ENCODE results near the gene NEIL1.

NEIL1 gene

DNA sequence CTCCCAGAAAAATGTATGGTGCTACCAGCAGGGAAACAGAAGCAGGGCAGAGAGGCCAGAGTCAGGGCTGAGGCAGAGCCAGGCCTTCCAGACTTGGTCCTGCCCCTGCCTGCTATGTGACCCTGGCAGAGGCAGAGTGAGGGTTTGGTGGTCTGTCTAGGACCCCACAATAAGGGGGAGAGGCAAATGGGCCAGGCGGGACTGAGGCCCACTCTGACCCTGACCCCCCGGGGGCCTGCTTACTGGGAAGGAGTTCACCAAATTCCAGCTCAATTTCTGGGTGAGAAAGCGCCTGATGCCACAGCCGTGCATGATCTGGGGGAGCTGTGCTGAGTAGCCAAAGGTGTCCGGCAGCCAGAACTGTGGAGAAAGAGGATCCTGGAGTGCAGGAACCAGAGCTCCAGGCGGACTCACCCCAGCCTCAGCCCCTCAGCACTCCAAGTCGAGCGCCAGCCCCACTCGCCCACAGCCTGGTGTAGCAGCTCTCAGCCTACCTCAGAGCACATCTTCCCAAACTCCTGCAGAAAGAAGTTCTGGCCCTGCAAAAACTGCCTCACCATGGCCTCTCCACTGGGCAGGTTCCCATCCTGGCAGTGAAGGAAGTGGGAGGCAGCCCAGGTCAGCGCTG lies 14.6 kb downstream of the NEIL1 start:
- Histone ChIP-seq H2BK12ac (ENCODE audit: low read length in 2 of 2) (no peak overlapping the region), H3K27me3 (ENCODE audit: control insufficient read depth in 1 of 2, insufficient read depth in 1 of 2, low read length in 2 of 2) (no peaks in the 10 kb centered on the region), H3K4ac (ENCODE audit: low read depth in 1 of 2, low read length in 2 of 2) (no peak overlapping the region), H3K9me3 (ENCODE audit: control insufficient read depth, low read length) (no peaks in the 10 kb centered on the region), H3K27ac (ENCODE audit: low read length, poor library complexity, severe bottlenecking) (no peak overlapping the region), H3K14ac (ENCODE audit: low read length in 2 of 2) (no peak overlapping the region), H3K36me3 (ENCODE audit: control insufficient read depth in 1 of 2, insufficient read depth in 2 of 2, low read depth in 1 of 2, low read length in 2 of 2) (peaks cover 84 to 85% of the 10 kb centered on the region in 2 experiments), H2BK15ac (ENCODE audit: low read depth, poor library complexity, severe bottlenecking) (no peak overlapping the region), H2BK5ac (ENCODE audit: low read depth, low read length, poor library complexity, severe bottlenecking) (no peak overlapping the region), H3K79me1 (replicated peaks; ENCODE audit: low read length, poor library complexity, severe bottlenecking) (peaks cover 27% of the 10 kb centered on the region), H3K4me2 (ENCODE audit: low read length, poor library complexity, severe bottlenecking) (no peak overlapping the region), H4K91ac (ENCODE audit: low read length) (no peak overlapping the region), H2BK120ac (ENCODE audit: low read depth, low read length) (no peak overlapping the region), H3K9ac (ENCODE audit: low read length) (no peak overlapping the region), H2AK5ac (ENCODE audit: low read length, severe bottlenecking) (no peak overlapping the region), H3K23ac (ENCODE audit: low read length in 2 of 2) (no peak overlapping the region), H4K8ac (ENCODE audit: low read length) (no peak overlapping the region), H2AFZ (ENCODE audit: low read depth, low read length) (no peak overlapping the region), H3K18ac (ENCODE audit: low read depth in 1 of 2, low read length in 2 of 2) (no peak overlapping the region), H3K4me3 (ENCODE audit: insufficient read depth in 1 of 2, low read depth in 1 of 2, low read length in 2 of 2) (no peak overlapping the region), H3K4me1 (ENCODE audit: control insufficient read depth, insufficient read depth, low read depth, low read length) (peaks cover under 1% of the 10 kb centered on the region)
- no peak for DNase-seq
- WGBS: 96% methylated on average over 10 of the region's 10 CpGs

DNA sequence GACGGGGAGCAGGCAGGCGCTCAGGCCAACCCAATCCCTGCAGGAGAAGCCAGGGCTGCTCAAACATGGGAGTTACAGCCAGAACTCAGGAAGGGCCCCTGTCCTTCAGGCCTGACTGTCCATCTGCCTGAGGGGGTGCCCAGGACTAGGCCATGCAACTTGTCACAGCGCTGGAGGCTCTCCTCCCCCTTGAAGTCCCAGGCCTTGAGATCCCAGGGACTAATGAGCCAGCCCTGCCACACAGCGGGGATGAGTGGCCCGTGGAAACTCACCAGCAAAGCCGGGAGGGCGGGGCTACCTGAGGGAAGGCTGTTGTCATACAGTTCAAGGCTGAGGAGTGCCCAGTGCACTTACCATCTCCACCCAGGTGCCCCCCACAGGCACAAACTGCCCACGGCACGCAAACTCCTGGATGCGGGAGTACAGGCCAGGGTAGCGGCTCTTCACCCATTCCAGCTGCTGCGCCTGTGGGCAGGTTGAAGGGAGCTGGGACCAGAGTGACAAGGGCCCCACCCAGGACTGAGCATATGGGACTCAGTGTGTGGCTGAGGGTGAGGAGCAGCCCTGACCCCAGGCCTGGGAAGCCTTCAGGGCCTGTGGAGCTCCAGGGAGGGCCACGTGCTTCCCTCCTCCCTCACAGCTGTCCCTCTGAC lies 15.3 kb downstream of the NEIL1 start:
- H3K4me2 ChIP-seq (ENCODE audit: low read length, poor library complexity, severe bottlenecking): no peak overlapping the region
- no peak overlapping the region for H3K27ac ChIP-seq (ENCODE audit: low read length, poor library complexity, severe bottlenecking)
- H2BK15ac ChIP-seq (ENCODE audit: low read depth, poor library complexity, severe bottlenecking): no peak overlapping the region
- no peak overlapping the region for H4K91ac ChIP-seq (ENCODE audit: low read length)
- no peak for DNase-seq
- H3K18ac ChIP-seq (ENCODE audit: low read depth in 1 of 2, low read length in 2 of 2): no peak overlapping the region
- H3K9me3 ChIP-seq (ENCODE audit: control insufficient read depth, low read length): no peaks in the 10 kb centered on the region
- H3K27me3 ChIP-seq (ENCODE audit: control insufficient read depth in 1 of 2, insufficient read depth in 1 of 2, low read length in 2 of 2): no peaks in the 10 kb centered on the region
- no peak overlapping the region for H2AK5ac ChIP-seq (ENCODE audit: low read length, severe bottlenecking)
- peaks cover 4% of the 10 kb centered on the region for H3K4me1 ChIP-seq (ENCODE audit: control insufficient read depth, insufficient read depth, low read depth, low read length)
- no peak overlapping the region for H2BK5ac ChIP-seq (ENCODE audit: low read depth, low read length, poor library complexity, severe bottlenecking)
- no peak overlapping the region for H4K8ac ChIP-seq (ENCODE audit: low read length)
- no peak overlapping the region for H2AFZ ChIP-seq (ENCODE audit: low read depth, low read length)
- no peak overlapping the region for H2BK120ac ChIP-seq (ENCODE audit: low read depth, low read length)
- H3K9ac ChIP-seq (ENCODE audit: low read length): no peak overlapping the region
- H3K79me1 ChIP-seq (replicated peaks; ENCODE audit: low read length, poor library complexity, severe bottlenecking): peaks cover 31% of the 10 kb centered on the region
- no peak overlapping the region for H3K14ac ChIP-seq (ENCODE audit: low read length in 2 of 2)
- H3K4me3 ChIP-seq (ENCODE audit: insufficient read depth in 1 of 2, low read depth in 1 of 2, low read length in 2 of 2): no peak overlapping the region
- no peak overlapping the region for H3K23ac ChIP-seq (ENCODE audit: low read length in 2 of 2)
- H3K36me3 ChIP-seq (ENCODE audit: control insufficient read depth in 1 of 2, insufficient read depth in 2 of 2, low read depth in 1 of 2, low read length in 2 of 2): peaks cover 83 to 85% of the 10 kb centered on the region in 2 experiments
- H3K4ac ChIP-seq (ENCODE audit: low read depth in 1 of 2, low read length in 2 of 2): no peak overlapping the region
- H2BK12ac ChIP-seq (ENCODE audit: low read length in 2 of 2): no peak overlapping the region
- WGBS: 97% methylated on average over 12 of the region's 13 CpGs

DNA sequence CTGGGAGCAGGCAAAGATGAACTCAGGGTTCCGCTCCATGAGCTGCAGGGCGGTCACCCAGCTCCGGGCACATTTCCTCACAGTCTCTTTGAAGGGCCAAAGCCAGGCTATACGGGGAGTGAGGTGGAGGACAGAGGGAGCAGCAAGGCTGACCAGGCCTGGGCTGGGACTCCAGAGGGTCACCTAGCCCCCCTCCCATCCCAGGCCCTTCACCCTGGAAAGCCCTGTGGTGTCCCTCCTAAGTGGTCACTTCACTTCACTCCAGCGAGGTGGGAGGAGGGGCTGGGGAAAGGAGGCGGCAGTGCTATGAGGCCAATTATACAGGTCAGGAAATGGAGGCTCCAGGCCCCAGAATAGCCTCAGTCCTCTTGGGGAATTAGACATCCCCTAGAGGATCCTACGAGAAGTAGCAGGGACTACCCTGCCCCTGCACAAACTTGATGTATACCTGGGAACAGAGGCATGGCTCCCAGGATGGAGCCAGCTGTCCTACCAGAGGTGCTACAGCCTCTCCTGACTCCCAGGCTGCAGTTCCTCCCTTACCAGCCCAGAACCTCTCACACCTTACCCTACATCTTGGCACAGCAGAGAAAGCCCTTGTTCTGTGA lies 15.9 kb downstream of the NEIL1 start:
- H3K27ac ChIP-seq (ENCODE audit: low read length, poor library complexity, severe bottlenecking): no peak overlapping the region

DNA sequence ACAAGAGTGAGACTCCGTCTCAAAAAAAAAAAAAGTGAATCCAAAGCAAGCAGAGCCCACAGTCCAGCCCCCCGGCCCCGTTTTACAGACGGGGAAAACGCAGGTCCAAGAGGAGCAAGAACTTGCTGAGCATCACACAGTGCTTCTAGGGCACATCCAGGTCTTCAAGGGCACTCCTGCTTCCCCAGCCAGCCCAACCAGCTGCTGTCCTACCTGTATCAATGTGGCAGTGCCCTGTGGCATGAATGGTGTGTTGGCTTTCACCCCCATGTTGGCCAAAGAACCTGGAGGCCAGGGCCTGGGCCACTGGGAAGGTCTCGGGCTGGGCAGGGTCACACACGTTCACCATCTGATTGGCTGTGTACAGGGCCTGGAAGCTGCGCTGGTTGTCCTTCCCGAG lies 16.9 kb downstream of the NEIL1 start:
- peaks cover 76 to 78% of the 10 kb centered on the region in 2 experiments for H3K36me3 ChIP-seq (ENCODE audit: control insufficient read depth in 1 of 2, insufficient read depth in 2 of 2, low read depth in 1 of 2, low read length in 2 of 2)
- H4K8ac ChIP-seq (ENCODE audit: low read length): no peak overlapping the region
- no peak overlapping the region for H2AFZ ChIP-seq (ENCODE audit: low read depth, low read length)
- peaks cover 9% of the 10 kb centered on the region for H3K4me1 ChIP-seq (ENCODE audit: control insufficient read depth, insufficient read depth, low read depth, low read length)
- H3K27ac ChIP-seq (ENCODE audit: low read length, poor library complexity, severe bottlenecking): no peak overlapping the region
- no peak overlapping the region for H2BK120ac ChIP-seq (ENCODE audit: low read depth, low read length)
- DNase-seq: no peak
- H3K79me1 ChIP-seq (replicated peaks; ENCODE audit: low read length, poor library complexity, severe bottlenecking): peaks cover 34% of the 10 kb centered on the region
- WGBS: 97% methylated on average over 9 of the region's 9 CpGs
- no peak overlapping the region for H3K4me2 ChIP-seq (ENCODE audit: low read length, poor library complexity, severe bottlenecking)
- H3K23ac ChIP-seq (ENCODE audit: low read length in 2 of 2): no peak overlapping the region
- no peak overlapping the region for H3K4ac ChIP-seq (ENCODE audit: low read depth in 1 of 2, low read length in 2 of 2)
- no peak overlapping the region for H2BK5ac ChIP-seq (ENCODE audit: low read depth, low read length, poor library complexity, severe bottlenecking)
- H3K18ac ChIP-seq (ENCODE audit: low read depth in 1 of 2, low read length in 2 of 2): no peak overlapping the region
- no peak overlapping the region for H2BK15ac ChIP-seq (ENCODE audit: low read depth, poor library complexity, severe bottlenecking)
- H3K9me3 ChIP-seq (ENCODE audit: control insufficient read depth, low read length): no peaks in the 10 kb centered on the region
- no peak overlapping the region for H2AK5ac ChIP-seq (ENCODE audit: low read length, severe bottlenecking)
- no peak overlapping the region for H2BK12ac ChIP-seq (ENCODE audit: low read length in 2 of 2)
- H3K27me3 ChIP-seq (ENCODE audit: control insufficient read depth in 1 of 2, insufficient read depth in 1 of 2, low read length in 2 of 2): no peaks in the 10 kb centered on the region
- H4K91ac ChIP-seq (ENCODE audit: low read length): no peak overlapping the region
- H3K9ac ChIP-seq (ENCODE audit: low read length): no peak overlapping the region
- no peak overlapping the region for H3K4me3 ChIP-seq (ENCODE audit: insufficient read depth in 1 of 2, low read depth in 1 of 2, low read length in 2 of 2)
- no peak overlapping the region for H3K14ac ChIP-seq (ENCODE audit: low read length in 2 of 2)

More for the DNA sequence above, 15.9 kb downstream of the NEIL1 start:
- Histone ChIP-seq H2BK120ac (ENCODE audit: low read depth, low read length) (no peak overlapping the region), H3K9ac (ENCODE audit: low read length) (no peak overlapping the region), H3K18ac (ENCODE audit: low read depth in 1 of 2, low read length in 2 of 2) (no peak overlapping the region), H3K4ac (ENCODE audit: low read depth in 1 of 2, low read length in 2 of 2) (no peak overlapping the region), H2AK5ac (ENCODE audit: low read length, severe bottlenecking) (no peak overlapping the region), H3K23ac (ENCODE audit: low read length in 2 of 2) (no peak overlapping the region), H3K36me3 (ENCODE audit: control insufficient read depth in 1 of 2, insufficient read depth in 2 of 2, low read depth in 1 of 2, low read length in 2 of 2) (peaks cover 86 to 88% of the 10 kb centered on the region in 2 experiments), H3K27me3 (ENCODE audit: control insufficient read depth in 1 of 2, insufficient read depth in 1 of 2, low read length in 2 of 2) (no peaks in the 10 kb centered on the region), H3K14ac (ENCODE audit: low read length in 2 of 2) (no peak overlapping the region), H3K4me1 (ENCODE audit: control insufficient read depth, insufficient read depth, low read depth, low read length) (peaks cover 9% of the 10 kb centered on the region), H4K8ac (ENCODE audit: low read length) (no peak overlapping the region), H2BK5ac (ENCODE audit: low read depth, low read length, poor library complexity, severe bottlenecking) (no peak overlapping the region), H3K79me1 (replicated peaks; ENCODE audit: low read length, poor library complexity, severe bottlenecking) (peaks cover 34% of the 10 kb centered on the region), H3K9me3 (ENCODE audit: control insufficient read depth, low read length) (no peaks in the 10 kb centered on the region), H3K4me2 (ENCODE audit: low read length, poor library complexity, severe bottlenecking) (no peak overlapping the region), H2BK12ac (ENCODE audit: low read length in 2 of 2) (no peak overlapping the region), H4K91ac (ENCODE audit: low read length) (no peak overlapping the region), H2BK15ac (ENCODE audit: low read depth, poor library complexity, severe bottlenecking) (no peak overlapping the region), H2AFZ (ENCODE audit: low read depth, low read length) (no peak overlapping the region), H3K4me3 (ENCODE audit: insufficient read depth in 1 of 2, low read depth in 1 of 2, low read length in 2 of 2) (no peak overlapping the region)
- DNase-seq: no peak
- 85% methylated on average over 4 of the region's 7 CpGs for WGBS
